HG02885 (cell line): ENCODE results near the gene LACC1.

Experiments
- ATAC-seq: cut with Tn5 transposase; IDR thresholded peaks from one replicate; pipeline ENCODE4 v1.9.1; 2021; ENCODE audit warnings: mild to moderate bottlenecking; ENCODE audit not compliant: unreplicated experiment, poor library complexity

The LACC1 gene

GRCh38 chr13:43937839-43938238 is 58.1 kb downstream of the LACC1 start:
- no peak for ATAC-seq

DNA sequence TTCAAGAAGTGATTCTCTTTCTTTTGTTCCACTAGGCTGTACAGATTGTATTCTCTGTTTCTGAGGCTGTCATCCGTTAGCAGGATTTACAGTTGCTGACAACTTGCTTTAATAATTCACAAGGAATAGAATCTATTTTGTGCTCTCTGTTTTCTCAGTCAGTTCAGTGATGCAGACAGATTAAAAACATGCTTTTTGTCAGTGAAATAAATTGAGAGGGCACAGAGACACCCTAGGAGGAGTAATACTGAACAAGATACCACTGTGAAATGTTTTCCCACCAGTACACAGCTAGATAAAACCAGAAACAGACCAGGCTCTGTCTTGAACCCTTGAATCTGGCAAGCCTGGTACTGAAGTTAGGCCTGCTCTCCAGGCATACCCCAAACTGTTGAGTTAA is 58.7 kb downstream of the LACC1 start:
- ATAC-seq, result no peak

GRCh38 chr13:43939086-43939485 is 59.4 kb downstream of the LACC1 start:
- ATAC-seq, result no peak

DNA sequence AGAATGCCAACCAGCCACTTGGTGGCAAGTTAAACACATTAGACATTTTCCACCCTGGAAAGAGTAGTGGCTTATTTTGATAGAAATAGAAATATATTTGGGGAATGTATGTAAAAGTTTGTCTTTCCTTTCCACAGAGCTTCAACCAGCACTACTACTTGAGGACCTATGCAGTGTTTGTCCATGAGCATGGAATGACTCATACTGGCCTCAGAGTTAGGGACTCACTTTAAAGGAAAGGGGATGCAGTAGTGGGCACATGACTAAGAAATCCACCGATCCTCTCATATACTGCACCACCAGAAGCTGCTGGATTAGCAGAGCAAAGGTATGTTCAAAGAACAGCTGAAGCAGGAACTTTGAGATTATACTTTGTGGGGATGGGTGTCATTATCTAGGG is 62.6 kb downstream of the LACC1 start:
- ATAC-seq, result no peak
